SK-N-SH (cell line): Measurements from ENCODE around the gene TAF6. TPM values are rescaled to one million over a fixed set of nuclear protein-coding genes. Genes with fewer than 3 reads are reported as not detected.

Experiments used
- CTCF ChIA-PET: fragments of 300-600, 350-600 bp; formaldehyde crosslinking; extraction: SDS; loops from one replicate; lab custom pipeline; 2021; lab: Yijun Ruan, JAX
- POLR2A ChIA-PET: fragments of 350-600 bp; sonication (Branson Sonifier 250); formaldehyde crosslinking; extraction: SDS; loops from one replicate; lab custom pipeline; 2020; ENCODE audit warnings: antibody characterized with exemption, inconsistent platforms; lab: Yijun Ruan, JAX
- DNase-seq: peaks from one replicate; pipeline ENCODE4 v3.0.0; 2012
- H2AFZ ChIP-seq: fragments of 200-600 bp; sonication (generic); 2 replicates; pipeline ENCODE4 v1.8.1; 2016; ENCODE audit warnings: antibody characterized with exemption, mild to moderate bottlenecking, low read depth
- H3F3A ChIP-seq: fragments of 200-600 bp; sonication (generic); replicated peaks from 2 replicates; pipeline ENCODE3; 2016; ENCODE audit warnings: antibody characterized with exemption, mild to moderate bottlenecking; ENCODE audit not compliant: insufficient read depth
- H3K27ac ChIP-seq, 2 experiments: fragments of 200-500 bp in 1 of 2; fragments of 200-600 bp in 1 of 2; sonication (Bioruptor generic) in 1 of 2; sonication (generic), shearing (Covaris generic) in 1 of 2; 2 replicates each; pipeline versions ENCODE4 v1.5.1 to v1.6.1; 2014 to 2016; ENCODE audit warnings: low read depth in 2 of 2, inconsistent platforms in 1 of 2, low read length in 1 of 2, mild to moderate bottlenecking in 1 of 2, mixed read lengths in 1 of 2
- H3K27me3 ChIP-seq: fragments of 200-600 bp; sonication (generic), shearing (Covaris generic); 2 replicates; pipeline ENCODE4 v1.6.1; 2016; ENCODE audit warnings: mixed run types; ENCODE audit not compliant: insufficient read depth
- H3K36me3 ChIP-seq, 2 experiments: fragments of 200-500 bp in 1 of 2; fragments of 200-600 bp in 1 of 2; sonication (Bioruptor generic) in 1 of 2; sonication (generic) in 1 of 2; replicated peaks in 1 of 2; 2 replicates each; pipeline versions ENCODE3 to v1.5.1; 2014 to 2016; ENCODE audit warnings: low read length in 1 of 2, mild to moderate bottlenecking in 1 of 2; ENCODE audit not compliant: insufficient read depth in 2 of 2, control insufficient read depth in 1 of 2
- H3K4me1 ChIP-seq, 2 experiments: fragments of 200-500 bp in 1 of 2; fragments of 200-600 bp in 1 of 2; sonication (Bioruptor generic) in 1 of 2; sonication (generic), shearing (Covaris generic) in 1 of 2; 2 replicates each; pipeline versions ENCODE4 v1.5.1 to v1.6.1; 2014 to 2016; ENCODE audit warnings: low read depth in 1 of 2, low read length in 1 of 2, mixed run types in 1 of 2; ENCODE audit not compliant: insufficient read depth in 2 of 2, control insufficient read depth in 1 of 2
- H3K4me2 ChIP-seq: fragments of 200-600 bp; sonication (generic), shearing (Covaris generic); 2 replicates; pipeline ENCODE4 v1.6.1; 2017; ENCODE audit warnings: mixed run types
- H3K4me3 ChIP-seq, 2 experiments: fragments of 200-500 bp in 1 of 2; fragments of 200-600 bp in 1 of 2; sonication (Bioruptor generic) in 1 of 2; sonication (generic), shearing (Covaris generic) in 1 of 2; 2 replicates each; pipeline versions ENCODE4 v1.5.1 to v1.8.1; 2014 to 2016; ENCODE audit warnings: low read depth in 2 of 2, inconsistent platforms in 1 of 2, low read length in 1 of 2, mild to moderate bottlenecking in 1 of 2, mixed read lengths in 1 of 2, moderate library complexity in 1 of 2
- H3K79me2 ChIP-seq: fragments of 200-600 bp; sonication (generic); 2 replicates; pipeline ENCODE4 v1.8.1; 2017; ENCODE audit warnings: mild to moderate bottlenecking; ENCODE audit not compliant: insufficient read depth
- H3K9ac ChIP-seq: fragments of 200-600 bp; sonication (generic); 2 replicates; pipeline ENCODE4 v1.6.1; 2017; ENCODE audit warnings: mixed run types
- H3K9me2 ChIP-seq: fragments of 200-600 bp; sonication (generic); 2 replicates; pipeline ENCODE4 v1.6.1; 2017; ENCODE audit warnings: mixed run types
- H3K9me3 ChIP-seq: fragments of 200-600 bp; sonication (generic); 2 replicates; pipeline ENCODE4 v1.6.1; 2017; ENCODE audit warnings: mixed run types, mild to moderate bottlenecking, moderate library complexity
- H4K20me1 ChIP-seq: fragments of 200-600 bp; sonication (generic); 2 replicates; pipeline ENCODE4 v1.6.1; 2017; ENCODE audit warnings: mild to moderate bottlenecking, mixed run types; ENCODE audit not compliant: insufficient read depth
- ELF1 ChIP-seq: IDR thresholded peaks from 2 replicates; pipeline ENCODE4 v1.4.0; 2012
- JUND ChIP-seq: IDR thresholded peaks from 2 replicates; pipeline ENCODE4 v1.4.0; 2012
- PBX3 ChIP-seq: IDR thresholded peaks from 2 replicates; pipeline ENCODE4; 2012
- SIN3A ChIP-seq: IDR thresholded peaks from 2 replicates; pipeline ENCODE4 v1.6.1; 2012; ENCODE audit warnings: low read depth, mild to moderate bottlenecking, low read length, moderate library complexity, borderline replicate concordance
- USF1 ChIP-seq: IDR thresholded peaks from 2 replicates; pipeline ENCODE4 v1.4.0; 2012; ENCODE audit warnings: low read depth, borderline replicate concordance
- WGBS: methylation state at CpG from one replicate; pipeline ENCODE4 v1.1.6; 2017; ENCODE audit warnings: low lambda C conversion rate; 5-methylcytosine and 5-hydroxymethylcytosine counted together
- polyA plus RNA-seq, 3 experiments: library from polyadenylated mRNA; depleted of rRNA; stranded (reverse); fragments of >200 nt; gene quantifications; 2 replicates each; pipeline ENCODE4 v1.2.3, GENCODE V29; 2012

The TAF6 gene
- polyA plus RNA-seq, 1 of the 3 experiments (the other 2 are of a cell fraction) = 70.5 TPM

- peaks cover 78% of the 10 kb centered on the region for H3K79me2 ChIP-seq
- H3K4me1 ChIP-seq = peaks cover 18 to 21% of the 10 kb centered on the region in 2 experiments; a peak in 2 of 4 replicates
- H3K9me2 ChIP-seq = no peaks in the 10 kb centered on the region
- DNase-seq = peak; percentile 21
- TF ChIP-seq ELF1 (no peak), SIN3A (no peak), JUND (0 out of 2 replicates have a peak, but pooled peaks have one; percentile 13), USF1 (no peak), PBX3 (0 out of 2 replicates have a peak, but pooled peaks have one; percentile 1)
- TF ChIP-seq, all 33 proteins: peak for 2
- Histone ChIP-seq H3K27ac (no peak overlapping the region; a peak in 1 of 4 replicates), H2AFZ (no peak overlapping the region), H3K4me3 (no peak overlapping the region), H3K9ac (no peak overlapping the region), H3F3A (peaks cover 15% of the 10 kb centered on the region), H3K9me3 (no peaks in the 10 kb centered on the region), H3K4me2 (no peak overlapping the region), H3K36me3 (peaks cover 39 to 44% of the 10 kb centered on the region in 2 experiments), H4K20me1 (peaks cover 20% of the 10 kb centered on the region), H3K27me3 (no peaks in the 10 kb centered on the region)
- 92% methylated on average over 13 of the region's 16 CpGs for WGBS
- ChIA-PET POLR2A (interaction anchor here (0.9 to 1.5 kb wide), 3 partner anchors 13 to 27 kb away, joined by 3 to 5 read pairs (median 4); partner anchors contain the start of gene MBLAC1), CTCF (interaction anchor here (1.7 to 1.9 kb wide), 2 partner anchors 21 to 23 kb away, joined by 7 to 8 read pairs; no protein-coding TSS in a partner anchor)
These were observed 34.8 kb upstream of the TAF6 start for GRCh38 chr7:100153708-100154535.

- TF ChIP-seq USF1 (no peak), PBX3 (0 out of 2 replicates have a peak, but pooled peaks have one; percentile 2)
- ChIA-PET CTCF (interaction anchor here (1.7 to 1.9 kb wide), 2 partner anchors 20 to 22 kb away, joined by 7 to 8 read pairs; no protein-coding TSS in a partner anchor), POLR2A (interaction anchor here (1.1 kb wide), 1 partner anchor 27 kb away, joined by 3 read pairs; the partner anchor contains the start of gene MBLAC1)
- no peak overlapping the region; a peak in 1 of 4 replicates for H3K27ac ChIP-seq
- peaks cover 73% of the 10 kb centered on the region for H3K79me2 ChIP-seq
- H3K9ac ChIP-seq = no peak overlapping the region
- H3F3A ChIP-seq = peaks cover 17% of the 10 kb centered on the region
- 87% methylated on average over 13 of the region's 18 CpGs for WGBS
- H3K4me3 ChIP-seq = no peak overlapping the region
- no peak overlapping the region for H3K4me2 ChIP-seq
- H3K9me2 ChIP-seq = no peaks in the 10 kb centered on the region
- H3K9me3 ChIP-seq = no peaks in the 10 kb centered on the region
- no peaks in the 10 kb centered on the region for H3K27me3 ChIP-seq
- H3K36me3 ChIP-seq = peaks cover 39 to 44% of the 10 kb centered on the region in 2 experiments
- H4K20me1 ChIP-seq = peaks cover 20% of the 10 kb centered on the region
- no peak overlapping the region for H2AFZ ChIP-seq
- peaks cover 18 to 24% of the 10 kb centered on the region in 2 experiments; a peak in 2 of 4 replicates for H3K4me1 ChIP-seq
- DNase-seq = no peak
These were observed 33.9 kb upstream of the TAF6 start for GRCh38 chr7:100152937-100153666.
